Stomach (tissue), 4 donors: ENCODE results near the gene SUDS3.

Experiments
- CTCF ChIP-seq, 7 experiments: fragments of 450-650 bp in 4 of 7; fragments of 200-600 bp in 3 of 7; sonication (generic) in 3 of 7; IDR thresholded peaks; one replicate each; pipeline ENCODE4 v1.5.1; 2016 to 2019; ENCODE audit warnings: antibody characterized with exemption in 7 of 7, control low read depth in 2 of 7, mild to moderate bottlenecking in 1 of 7
- EP300 ChIP-seq: sonication (generic); formaldehyde crosslinking; IDR thresholded peaks from one replicate; pipeline ENCODE4 v1.6.1; 2017; ENCODE audit warnings: antibody characterized with exemption
- POLR2A ChIP-seq, 4 donors: fragments of 450-650 bp; IDR thresholded peaks; one replicate each; pipeline ENCODE4 v1.6.1; 2016; ENCODE audit warnings: antibody characterized with exemption in 4 of 4, control low read depth in 2 of 4, mild to moderate bottlenecking in 1 of 4, moderate library complexity in 1 of 4

- TF ChIP-seq CTCF (IDR thresholded peaks at IDR 0.05), result no peak
- TF ChIP-seq EP300, result no peak
- no peak for TF ChIP-seq POLR2A (IDR thresholded peaks at IDR 0.05)
Observed at GRCh38 chr12:118355843-118356242, 20.5 kb upstream of the SUDS3 start.
